ENCODE data around the gene RRM1. TPM values are rescaled to one million over a fixed set of nuclear protein-coding genes. Genes with fewer than 3 reads are reported as not detected.

Gene RRM1
- total and polyA plus RNA-seq, 9 of the 15 experiments (the other 6 are each of a cell fraction or from before 2014, with no cell fraction given), result 113 to 270 (median 163) TPM

GRCh38 chr11:4187055-4187988 is 92.7 kb downstream of the RRM1 start (continued):
- TF ChIP-seq CHD7 (IDR thresholded peaks at IDR 0.05; ENCODE audit: low read depth, low read length) (no peak), ESRRA (IDR thresholded peaks at IDR 0.05; ENCODE audit: borderline replicate concordance, low read depth) (no peak), ATF3 (IDR thresholded peaks at IDR 0.05) (no peak), ATF3 (CRISPR knock-in tag; conservative IDR thresholded peaks at IDR 0.05) (no peak), MXD1 (CRISPR knock-in tag; IDR thresholded peaks at IDR 0.05; ENCODE audit: borderline replicate concordance, poor library complexity, severe bottlenecking) (no peak), MAX (CRISPR knock-in tag; IDR thresholded peaks at IDR 0.05) (no peak), RFX1 (IDR thresholded peaks at IDR 0.05) (no peak), MYBL2 (IDR thresholded peaks at IDR 0.05; ENCODE audit: low read depth) (no peak), MYBL2 (CRISPR knock-in tag; IDR thresholded peaks at IDR 0.05; ENCODE audit: borderline replicate concordance) (no peak), CTCFL (IDR thresholded peaks at IDR 0.05; ENCODE audit: borderline replicate concordance, insufficient read depth, low read depth, low read length, poor library complexity, severe bottlenecking) (peak; percentile 62)
